Measurements from ENCODE around the gene KLHL33.
"Not testable (repeated sequence)": the region's sequence is repeated elsewhere in the genome, so short reads cannot be mapped to it uniquely, and the experiment has no call there.

The KLHL33 gene

GRCh38 chr14:20446889-20447288 is 10.9 kb upstream of the KLHL33 start:
- no peak for DNase-seq (ENCODE audit: low read depth)

DNA sequence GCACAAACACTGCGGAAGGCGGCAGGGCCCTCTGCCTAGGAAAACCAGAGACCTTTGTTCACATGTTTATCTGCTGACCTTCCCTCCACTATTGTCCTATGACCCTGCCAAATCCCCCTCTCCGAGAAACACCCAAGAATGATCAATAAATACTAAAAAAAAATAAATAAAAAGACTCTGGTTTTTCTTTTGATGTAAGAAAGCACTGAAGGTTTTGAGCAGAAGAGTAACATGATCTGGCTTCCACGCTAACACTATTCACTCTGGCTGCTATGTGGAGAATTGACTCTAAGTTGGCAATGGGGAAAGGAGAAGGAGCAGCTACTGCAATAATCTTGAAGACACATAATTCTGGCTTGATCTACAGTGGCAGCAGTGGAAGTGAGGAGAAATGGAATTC is 7.7 kb upstream of the KLHL33 start:
- DNase-seq (ENCODE audit: low read depth), result not testable (repeated sequence)

DNA sequence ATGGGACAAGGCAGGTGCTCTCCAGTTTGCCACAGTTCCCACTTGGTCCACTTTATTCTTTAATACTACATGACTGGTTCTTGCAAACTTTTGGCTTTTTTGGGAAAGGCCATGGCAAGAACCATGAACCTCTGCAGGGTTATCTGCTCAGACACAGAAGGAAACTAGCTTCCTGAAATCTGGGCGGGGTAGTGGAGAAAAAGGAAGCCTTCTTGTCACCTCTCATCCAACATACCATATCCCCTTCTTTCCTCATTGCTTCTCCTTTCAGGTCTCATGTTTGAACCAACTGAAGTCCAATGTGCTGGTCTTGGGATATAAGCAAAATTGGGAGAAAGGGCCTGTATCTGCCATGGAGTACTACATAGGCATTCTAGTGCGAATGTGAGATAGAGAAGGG is 5.5 kb upstream of the KLHL33 start:
- DNase-seq (ENCODE audit: low read depth), result peak; percentile 54

- DNase-seq (ENCODE audit: low read depth), result peak; percentile 51
These were observed 4.9 kb upstream of the KLHL33 start for GRCh38 chr14:20440882-20441281.

DNA sequence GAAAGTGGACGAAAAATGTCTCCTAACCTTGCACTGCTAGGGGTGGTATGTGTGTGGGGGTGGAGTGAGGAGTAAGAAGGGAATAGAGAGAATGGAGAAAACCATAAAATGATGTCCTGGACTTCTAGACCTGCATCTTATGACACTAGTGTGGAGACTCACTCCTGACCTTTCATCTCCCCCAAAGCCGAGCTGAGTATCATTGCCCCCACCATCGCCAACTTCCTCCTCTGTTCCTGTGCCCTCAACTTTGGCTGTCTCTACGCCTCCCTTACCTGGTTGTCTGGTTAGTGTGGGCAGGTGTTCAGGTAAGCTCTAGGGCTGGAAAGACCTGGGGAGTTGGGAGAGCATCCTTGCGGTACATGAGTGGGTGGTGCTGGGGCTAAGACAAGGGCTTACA is 4.5 kb upstream of the KLHL33 start:
- no peak for DNase-seq (ENCODE audit: low read depth)

- DNase-seq (ENCODE audit: low read depth), result no peak
These were observed 2.7 kb upstream of the KLHL33 start for GRCh38 chr14:20438664-20439063.

GRCh38 chr14:20436363-20436755 is 393 bp upstream of the KLHL33 start:
- no peak for DNase-seq (ENCODE audit: low read depth)

GRCh38 chr14:20434701-20435581 is 1.0 kb downstream of the KLHL33 start:
- no peak for DNase-seq (ENCODE audit: low read depth)

- DNase-seq (ENCODE audit: low read depth), result no peak
These were observed 5.9 kb downstream of the KLHL33 start for GRCh38 chr14:20429801-20430669.

DNA sequence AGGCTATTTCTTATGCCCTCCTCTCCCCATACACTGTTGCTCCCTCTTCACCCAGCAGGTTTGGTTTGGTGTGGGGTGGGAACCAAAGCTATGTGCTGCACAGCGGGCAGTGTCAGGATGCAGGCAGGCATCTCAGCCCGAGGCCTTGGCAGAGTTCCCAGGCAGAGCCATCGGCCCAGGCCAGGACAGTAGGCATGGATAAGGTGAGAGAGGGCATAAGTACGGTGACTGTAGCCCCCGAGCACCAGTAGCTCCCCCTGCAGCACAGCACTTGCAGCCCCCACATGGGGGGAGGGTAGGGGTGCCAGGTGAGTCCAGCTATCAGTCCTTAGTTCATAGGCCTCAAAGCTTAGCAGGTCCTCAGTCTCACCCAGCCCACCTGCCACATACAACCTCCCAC is 7.2 kb downstream of the KLHL33 start:
- no peak for DNase-seq (ENCODE audit: low read depth)

GRCh38 chr14:20428010-20428365 is 8.0 kb downstream of the KLHL33 start:
- DNase-seq (ENCODE audit: low read depth), result no peak

DNA sequence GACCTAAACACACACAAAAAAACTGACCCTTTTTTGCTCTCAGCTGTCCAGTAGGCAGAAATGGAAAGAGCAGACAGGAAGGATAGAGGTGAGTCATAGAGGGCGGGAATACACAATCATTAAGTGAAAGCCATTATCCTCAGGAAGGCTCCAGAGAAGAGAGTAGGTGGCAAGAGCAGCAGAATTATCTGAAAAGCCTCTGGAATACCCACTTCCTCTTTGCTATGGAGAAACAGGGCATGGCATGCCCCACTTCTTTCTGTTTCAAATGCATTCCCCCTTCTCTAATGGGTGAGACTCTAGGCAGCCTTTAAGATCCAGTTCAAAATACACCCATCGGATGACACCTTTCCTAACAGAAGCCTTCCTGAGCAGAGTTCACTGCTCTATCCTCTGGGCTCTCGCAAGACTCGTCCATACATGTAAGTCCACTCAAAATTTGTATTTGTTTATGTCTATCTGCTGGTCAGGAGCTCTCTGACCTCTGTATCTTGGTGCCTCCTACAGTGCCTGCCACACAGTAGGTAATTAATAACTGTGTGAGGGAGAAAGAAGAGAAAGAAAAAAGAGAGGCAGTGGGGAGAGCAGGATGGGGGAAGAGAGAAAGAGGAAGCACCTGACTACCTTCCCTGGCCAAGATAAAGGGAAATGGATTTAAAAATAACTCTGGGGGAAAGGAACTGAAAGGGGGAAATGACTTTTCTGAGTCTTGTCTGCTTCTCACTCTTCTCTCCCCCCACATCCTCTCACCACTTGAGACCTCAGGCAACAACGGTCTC is 8.5 kb downstream of the KLHL33 start:
- no peak for DNase-seq (ENCODE audit: low read depth)

GRCh38 chr14:20424851-20425250 is 11.1 kb downstream of the KLHL33 start:
- DNase-seq (ENCODE audit: low read depth), result no peak

DNA sequence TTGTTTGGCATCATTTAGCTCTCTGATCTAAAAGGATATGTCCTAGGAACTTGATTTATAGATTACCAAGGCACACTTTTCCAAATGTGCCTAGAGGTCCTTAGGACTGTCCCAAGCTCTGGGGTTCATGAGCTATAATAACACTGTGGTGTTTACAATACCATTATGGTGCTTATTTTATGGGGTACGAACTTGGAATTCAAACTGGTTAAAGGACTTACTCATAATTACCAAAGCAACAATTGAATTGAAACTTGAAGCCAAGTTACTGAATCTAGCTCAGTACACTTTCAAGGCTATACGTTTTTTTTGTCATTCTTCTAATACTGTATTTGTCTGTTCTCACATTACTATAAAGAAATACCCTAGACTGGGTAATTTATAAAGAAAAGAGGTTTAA is 13.1 kb downstream of the KLHL33 start:
- DNase-seq (ENCODE audit: low read depth), result no peak

DNA sequence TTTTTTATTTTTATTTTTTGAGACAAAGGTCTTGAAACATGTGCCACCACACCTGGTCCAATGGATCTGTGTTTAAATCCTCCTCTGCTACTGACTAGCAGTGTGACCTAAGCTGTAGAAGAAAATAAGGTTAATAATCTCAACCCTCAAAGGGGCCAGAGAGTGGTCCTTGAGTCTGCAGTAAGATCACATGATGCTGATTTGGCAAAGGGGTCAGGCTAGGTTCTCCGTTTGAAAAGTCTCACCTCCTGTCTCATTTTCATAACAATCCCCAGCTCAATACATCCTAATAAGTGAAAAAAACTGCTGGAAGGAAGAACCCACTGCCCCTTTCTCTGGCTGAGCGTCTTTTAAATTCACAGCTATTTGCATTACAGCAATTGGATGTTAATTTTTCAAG is 14.7 kb downstream of the KLHL33 start:
- DNase-seq (ENCODE audit: low read depth), result no peak

- no peak for DNase-seq (ENCODE audit: low read depth)
These were observed 16.5 kb downstream of the KLHL33 start for GRCh38 chr14:20419419-20419818.

DNA sequence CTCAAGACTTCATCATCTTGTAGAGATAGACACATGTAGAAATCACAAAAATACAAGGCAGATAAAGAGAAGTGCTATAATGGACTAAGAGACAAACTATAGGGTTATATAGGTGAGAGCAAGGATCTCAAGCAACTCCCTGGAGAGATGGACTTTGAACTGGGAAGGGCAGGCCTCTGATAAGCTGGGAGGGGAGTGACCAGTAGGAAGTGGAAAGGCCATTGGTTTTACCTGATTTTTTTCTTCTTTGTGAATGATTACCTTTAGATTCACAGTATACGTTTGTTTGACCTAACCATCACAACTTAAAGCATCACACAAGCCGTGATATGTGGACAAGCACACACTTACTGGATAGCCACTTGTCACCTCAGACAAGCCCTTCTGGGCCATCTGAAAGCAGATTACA is 17.5 kb downstream of the KLHL33 start:
- DNase-seq (ENCODE audit: low read depth), result no peak

DNA sequence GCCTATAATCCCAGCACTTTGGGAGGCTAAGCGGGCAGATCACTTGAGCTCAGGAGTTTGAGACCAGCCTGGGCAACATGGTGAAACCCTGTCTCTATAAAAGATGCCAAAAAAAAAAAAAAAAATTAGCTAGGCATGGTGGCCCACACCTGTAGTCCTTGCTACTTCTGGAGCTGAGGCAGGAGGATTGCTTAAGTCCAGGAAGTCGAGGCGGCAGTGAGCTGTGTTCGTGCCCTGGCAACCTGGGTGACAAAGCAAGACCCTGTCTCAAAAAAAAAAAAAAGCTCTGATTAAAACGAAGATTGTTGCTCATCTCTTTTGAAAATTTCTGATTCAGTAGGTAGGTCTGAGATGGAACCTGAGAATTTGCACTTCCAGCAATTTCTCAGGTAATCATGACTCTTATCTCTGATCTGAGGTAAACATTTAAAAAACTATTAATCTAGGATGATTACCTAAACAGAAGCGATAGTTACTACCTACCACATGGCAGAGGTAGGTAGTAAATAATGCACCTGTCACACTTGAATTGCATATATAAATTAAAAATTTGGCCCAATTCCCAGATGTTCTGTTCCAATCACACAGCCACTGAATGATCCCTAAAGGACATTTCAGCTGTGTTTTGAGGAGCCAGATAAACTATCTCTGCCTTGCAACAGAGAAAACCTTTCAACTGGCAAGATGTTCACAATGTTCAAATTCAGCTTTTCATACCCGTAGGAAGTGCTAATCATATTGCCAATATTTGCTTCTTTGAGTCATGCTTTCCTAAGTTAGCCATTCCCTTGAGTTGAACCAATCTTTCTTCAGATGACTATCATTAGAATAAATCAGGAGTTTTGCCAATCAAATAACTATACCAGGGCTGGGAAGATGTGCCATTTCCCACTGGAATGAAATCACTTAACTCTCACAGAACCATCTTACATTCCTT is 18.4 kb downstream of the KLHL33 start:
- no peak for DNase-seq (ENCODE audit: low read depth)

DNA sequence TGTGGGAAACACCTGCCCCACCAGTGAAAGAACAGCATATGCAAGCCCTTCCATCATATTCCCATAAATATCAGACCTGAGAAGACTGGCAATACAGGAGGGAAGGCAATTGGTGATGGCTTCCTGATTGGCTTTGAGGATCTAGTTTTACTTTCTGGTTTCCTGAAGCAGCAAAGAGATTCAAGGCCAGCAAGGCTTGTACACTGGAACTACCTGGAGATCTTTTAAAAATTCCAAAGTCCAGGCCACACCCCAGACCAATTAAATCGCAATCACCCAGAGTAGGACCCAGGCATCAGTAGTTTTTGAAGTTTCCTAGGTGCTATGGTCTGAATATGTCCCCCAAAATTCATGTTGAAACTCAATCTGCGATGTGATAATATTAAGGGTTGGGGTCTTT is 19.7 kb downstream of the KLHL33 start:
- no peak for DNase-seq (ENCODE audit: low read depth)

GRCh38 chr14:20415782-20416206 is 20.2 kb downstream of the KLHL33 start:
- no peak for DNase-seq (ENCODE audit: low read depth)

GRCh38 chr14:20413744-20414082 is 22.3 kb downstream of the KLHL33 start:
- no peak for DNase-seq (ENCODE audit: low read depth)
